Measurements from ENCODE around the gene SRGAP3.

- TF ChIP-seq CTCF (IDR thresholded peaks at IDR 0.05), result no peak
- no peak for TF ChIP-seq POLR2AphosphoS5 (IDR thresholded peaks at IDR 0.05)
- TF ChIP-seq EP300 (IDR thresholded peaks at IDR 0.05), result no peak
- no peak for TF ChIP-seq POLR2A (IDR thresholded peaks at IDR 0.05)
These were observed 64.4 kb downstream of the SRGAP3 start for GRCh38 chr3:9185046-9185445.

Measured in gastroesophageal sphincter (tissue), 3 donors.